Fibroblast of mammary gland (primary cell): ENCODE data around the gene LGI4.
"Not testable (repeated sequence)": the region's sequence is repeated elsewhere in the genome, so short reads cannot be mapped to it uniquely, and the experiment has no call there.

ENCODE experiments used
- DNase-seq: peaks from one replicate; pipeline ENCODE4 v3.0.0-alpha.2; 2010; ENCODE audit warnings: low read depth
- H3K4me3 ChIP-seq: 2 replicates; pipeline ENCODE4 v1.5.1; 2011; ENCODE audit warnings: low read depth, mild to moderate bottlenecking, low read length, moderate library complexity; ENCODE audit not compliant: control insufficient read depth
- TF ChIP-seq, protein P1 (sequence below): conservative IDR thresholded peaks from 2 replicates; pipeline ENCODE4 v1.5.1; 2011; ENCODE audit warnings: low read depth, low read length, inconsistent platforms; ENCODE audit not compliant: control insufficient read depth, insufficient read depth

Gene LGI4

DNA sequence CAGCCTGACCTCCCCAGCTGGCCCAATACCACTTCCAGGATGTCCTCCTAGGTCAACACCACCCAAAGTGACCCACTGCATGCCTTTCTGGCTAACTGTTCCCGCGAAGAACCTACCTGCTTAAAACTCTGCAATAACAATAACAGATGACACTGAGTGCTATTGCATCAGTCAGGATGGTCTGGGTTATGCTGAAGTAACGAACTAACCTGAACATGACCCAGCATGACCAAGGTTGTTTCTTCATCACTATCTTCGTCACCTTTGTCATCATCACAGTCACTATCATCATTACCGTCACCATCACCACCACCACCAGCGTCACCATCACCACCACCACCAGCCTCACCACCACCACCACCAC lies 29.8 kb downstream of the LGI4 start:
- no peak overlapping the region for H3K4me3 ChIP-seq
- TF ChIP-seq, protein P1, sequence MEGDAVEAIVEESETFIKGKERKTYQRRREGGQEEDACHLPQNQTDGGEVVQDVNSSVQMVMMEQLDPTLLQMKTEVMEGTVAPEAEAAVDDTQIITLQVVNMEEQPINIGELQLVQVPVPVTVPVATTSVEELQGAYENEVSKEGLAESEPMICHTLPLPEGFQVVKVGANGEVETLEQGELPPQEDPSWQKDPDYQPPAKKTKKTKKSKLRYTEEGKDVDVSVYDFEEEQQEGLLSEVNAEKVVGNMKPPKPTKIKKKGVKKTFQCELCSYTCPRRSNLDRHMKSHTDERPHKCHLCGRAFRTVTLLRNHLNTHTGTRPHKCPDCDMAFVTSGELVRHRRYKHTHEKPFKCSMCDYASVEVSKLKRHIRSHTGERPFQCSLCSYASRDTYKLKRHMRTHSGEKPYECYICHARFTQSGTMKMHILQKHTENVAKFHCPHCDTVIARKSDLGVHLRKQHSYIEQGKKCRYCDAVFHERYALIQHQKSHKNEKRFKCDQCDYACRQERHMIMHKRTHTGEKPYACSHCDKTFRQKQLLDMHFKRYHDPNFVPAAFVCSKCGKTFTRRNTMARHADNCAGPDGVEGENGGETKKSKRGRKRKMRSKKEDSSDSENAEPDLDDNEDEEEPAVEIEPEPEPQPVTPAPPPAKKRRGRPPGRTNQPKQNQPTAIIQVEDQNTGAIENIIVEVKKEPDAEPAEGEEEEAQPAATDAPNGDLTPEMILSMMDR = no peak
- no peak for DNase-seq

DNA sequence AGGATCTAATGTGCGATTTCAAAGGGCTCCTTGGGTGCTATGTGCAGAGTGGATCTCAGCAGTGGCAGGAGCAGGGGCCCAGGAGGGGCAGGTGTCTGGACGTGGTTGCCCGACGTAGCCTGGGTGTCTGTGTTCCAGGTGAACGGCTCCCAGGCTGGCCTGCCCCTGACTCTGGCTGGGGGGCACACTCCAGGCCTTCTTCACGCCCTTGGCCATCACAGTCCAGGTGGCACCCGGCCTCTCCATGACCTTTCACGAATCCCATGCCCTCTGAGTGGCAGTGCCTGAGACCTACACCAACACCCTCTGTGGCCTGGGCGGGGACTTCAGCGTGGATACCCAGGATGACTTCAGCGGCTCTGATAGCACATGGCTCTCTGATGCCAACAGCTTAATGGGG lies 30.5 kb downstream of the LGI4 start:
- no peak overlapping the region for H3K4me3 ChIP-seq
- TF ChIP-seq, protein P1 = no peak
- DNase-seq = no peak

DNA sequence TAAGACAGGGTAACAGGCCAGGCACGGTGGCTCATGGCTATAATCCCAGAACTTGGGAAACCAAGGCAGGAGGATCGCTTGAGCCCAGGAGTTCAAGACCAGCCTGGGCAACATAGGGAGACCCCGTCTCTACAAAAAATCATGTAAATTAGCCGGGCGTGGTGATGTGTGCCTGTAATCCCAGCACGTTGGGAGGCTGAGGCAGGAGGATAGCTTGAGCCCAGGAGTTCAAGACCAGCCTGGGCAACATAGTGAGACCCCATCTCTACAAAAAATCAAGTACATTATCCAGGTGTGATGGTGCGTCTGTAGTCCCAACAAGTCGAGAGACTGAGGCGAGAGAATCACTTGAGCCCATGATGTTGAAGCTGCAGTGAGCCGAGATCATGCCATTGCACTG lies 31.2 kb downstream of the LGI4 start:
- not testable (repeated sequence) for H3K4me3 ChIP-seq, DNase-seq

DNA sequence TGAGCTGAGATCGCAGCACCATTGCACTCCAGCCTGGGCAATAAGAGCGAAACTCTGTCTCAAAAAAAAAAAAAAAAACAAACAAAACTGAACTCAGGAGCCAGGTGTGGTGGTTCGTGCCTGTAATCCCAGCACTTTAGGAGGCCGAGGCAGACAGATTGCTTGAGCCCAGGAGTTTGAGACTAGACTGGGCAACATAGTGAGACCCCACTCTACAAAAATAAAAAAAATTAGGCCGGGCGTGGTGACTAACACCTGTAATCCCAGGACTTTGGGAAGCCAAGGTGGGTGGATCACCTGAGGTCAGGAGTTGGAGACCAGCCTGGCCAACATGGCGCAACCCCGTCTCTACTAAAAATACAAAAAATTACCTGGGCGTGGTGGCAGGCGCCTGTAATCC lies 32.9 kb downstream of the LGI4 start:
- H3K4me3 ChIP-seq, DNase-seq: not testable (repeated sequence)

DNA sequence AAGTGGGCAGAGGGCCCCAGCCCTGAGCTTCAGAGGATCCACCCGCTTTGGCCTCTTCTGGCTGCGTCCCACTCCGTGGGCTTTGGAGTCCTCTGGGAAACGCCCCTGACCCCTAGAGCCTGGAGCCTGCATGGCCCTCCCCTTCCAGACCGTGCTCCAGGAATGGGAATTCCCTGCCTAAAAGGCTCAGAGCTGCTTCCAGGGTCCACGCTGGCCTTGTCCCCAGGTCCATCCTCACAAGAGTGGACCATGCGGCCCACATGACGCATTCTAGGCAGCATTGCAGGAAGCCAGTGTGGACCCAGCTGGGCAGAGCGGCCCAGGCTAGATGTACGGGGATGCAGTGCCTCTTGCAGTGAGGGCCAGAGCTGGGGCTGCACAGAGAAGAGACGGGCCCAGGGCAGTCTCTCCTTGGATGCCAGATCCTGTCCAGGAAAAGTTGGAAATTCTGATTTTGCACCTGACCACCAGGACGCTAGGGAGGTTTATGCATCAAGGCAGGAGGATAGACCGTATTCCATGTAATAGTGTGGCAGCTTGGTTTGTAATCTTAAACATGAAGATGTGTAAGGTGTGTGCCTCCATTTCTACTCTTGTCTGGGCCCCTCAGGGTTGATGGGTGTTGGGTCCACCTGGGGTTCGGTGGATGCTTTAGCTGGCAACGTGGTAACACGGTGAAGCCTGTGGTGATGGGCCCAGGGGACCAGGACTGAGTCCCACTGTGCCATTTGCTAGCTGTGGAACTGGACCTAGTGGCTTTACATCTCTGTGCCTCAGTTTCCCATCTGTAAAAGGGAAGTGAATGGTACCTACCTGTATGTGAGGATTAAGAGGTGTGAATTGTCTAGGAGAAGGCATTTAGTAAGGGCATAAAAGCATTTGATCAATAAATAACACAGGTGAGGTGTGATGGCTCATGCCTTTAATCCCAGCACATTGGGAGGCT lies 34.0 kb downstream of the LGI4 start:
- DNase-seq = no peak

DNA sequence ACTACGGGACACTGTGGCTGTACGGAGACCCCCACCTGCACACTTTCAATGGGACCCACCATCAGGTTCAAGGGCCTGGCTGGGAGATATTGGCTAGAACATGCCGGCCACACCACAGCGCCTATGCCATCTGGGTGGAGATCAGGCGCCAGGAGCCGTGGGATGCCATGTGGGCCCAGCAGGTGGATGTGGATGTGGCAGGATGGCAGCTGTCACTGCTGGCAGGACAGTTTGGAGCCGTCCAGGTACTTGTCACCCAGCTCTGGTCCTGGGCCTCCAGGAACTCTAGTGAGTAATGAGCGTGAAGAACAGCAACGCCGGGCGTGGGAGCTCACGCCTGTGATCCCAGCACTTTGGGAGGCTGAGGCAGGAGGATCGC lies 35.0 kb downstream of the LGI4 start:
- TF ChIP-seq, protein P1 = no peak
- H3K4me3 ChIP-seq = no peak overlapping the region
- DNase-seq = no peak

More for the DNA sequence above, 34.0 kb downstream of the LGI4 start:
- TF ChIP-seq, protein P1 = no peak
- H3K4me3 ChIP-seq = no peak overlapping the region

DNA sequence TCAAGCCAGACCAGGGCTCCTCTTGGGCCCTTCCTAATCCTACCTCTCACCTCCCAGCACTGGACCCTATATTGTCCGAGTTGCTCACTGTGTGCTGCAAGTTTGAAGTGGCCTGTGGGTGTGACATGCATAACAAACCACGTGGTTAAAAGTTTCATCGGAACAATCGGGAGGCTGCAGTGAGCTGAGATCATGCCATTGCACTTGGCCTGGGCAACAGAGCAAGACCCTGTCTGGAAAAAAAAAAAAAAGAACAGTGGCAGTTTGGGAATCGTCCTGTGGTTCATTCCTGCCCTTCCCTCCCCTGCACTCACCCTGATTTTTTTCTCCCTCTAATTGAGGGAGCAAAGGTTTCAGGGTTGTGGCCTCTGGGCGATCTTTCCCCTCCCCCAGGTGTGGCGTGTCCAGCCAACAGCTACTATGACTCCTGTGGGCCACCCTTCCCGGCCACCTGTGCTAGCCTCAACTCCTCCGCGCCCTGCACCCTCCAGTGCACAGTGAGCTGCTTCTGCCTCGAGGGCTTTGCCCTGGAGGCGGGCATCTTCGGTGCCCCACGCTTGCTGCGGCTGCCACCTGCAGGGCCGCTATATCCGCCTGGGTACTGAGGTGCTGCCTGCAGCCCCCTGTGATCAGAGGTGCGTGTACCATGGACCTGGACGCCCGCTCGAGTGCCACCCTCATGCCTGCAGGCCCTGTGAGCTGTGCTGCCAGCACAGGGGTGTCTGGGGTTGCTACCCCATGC lies 35.5 kb downstream of the LGI4 start:
- no peak overlapping the region for H3K4me3 ChIP-seq
- no peak for DNase-seq
- TF ChIP-seq, protein P1 = no peak
